Coronary artery (tissue), 2 donors: ENCODE measurements around the gene DYNC1I1.

Experiments
- DNase-seq: peaks from one replicate; pipeline ENCODE4 v3.0.0-alpha.2; 2017; ENCODE audit warnings: low spot score
- H3K27ac ChIP-seq, 2 donors: fragments of 200-600 bp; sonication (generic); one replicate each; pipeline ENCODE4 v1.5.1; 2016 to 2019
- H3K4me3 ChIP-seq: fragments of 200-600 bp; sonication (generic); 2 replicates; pipeline ENCODE4 v1.5.1; 2016; ENCODE audit warnings: mild to moderate bottlenecking, moderate library complexity
- TF ChIP-seq, protein P1 (sequence below): fragments of 200-600 bp; sonication (generic); IDR thresholded peaks from one replicate; pipeline ENCODE4 v1.5.1; 2019; ENCODE audit warnings: antibody characterized with exemption

Gene DYNC1I1

DNA sequence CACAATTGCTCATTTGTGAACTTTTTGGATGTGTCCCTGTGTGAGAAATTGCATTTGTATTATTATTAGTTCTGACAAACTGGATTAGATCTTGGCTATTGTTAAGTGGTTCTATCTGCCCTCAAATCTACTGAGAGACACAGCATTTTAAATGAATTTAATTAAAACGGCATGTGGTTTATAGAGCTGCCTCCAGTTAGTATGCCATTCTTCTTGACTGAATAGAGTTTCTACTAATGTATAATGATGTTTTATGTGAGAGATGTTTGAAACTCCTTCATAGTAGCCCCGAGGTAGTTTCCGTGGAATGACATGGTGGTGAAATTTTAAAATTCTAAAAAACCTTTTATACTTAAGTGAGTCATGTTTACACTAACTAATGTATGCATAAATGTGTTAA lies 110.9 kb downstream of the DYNC1I1 start:
- TF ChIP-seq, protein P1, sequence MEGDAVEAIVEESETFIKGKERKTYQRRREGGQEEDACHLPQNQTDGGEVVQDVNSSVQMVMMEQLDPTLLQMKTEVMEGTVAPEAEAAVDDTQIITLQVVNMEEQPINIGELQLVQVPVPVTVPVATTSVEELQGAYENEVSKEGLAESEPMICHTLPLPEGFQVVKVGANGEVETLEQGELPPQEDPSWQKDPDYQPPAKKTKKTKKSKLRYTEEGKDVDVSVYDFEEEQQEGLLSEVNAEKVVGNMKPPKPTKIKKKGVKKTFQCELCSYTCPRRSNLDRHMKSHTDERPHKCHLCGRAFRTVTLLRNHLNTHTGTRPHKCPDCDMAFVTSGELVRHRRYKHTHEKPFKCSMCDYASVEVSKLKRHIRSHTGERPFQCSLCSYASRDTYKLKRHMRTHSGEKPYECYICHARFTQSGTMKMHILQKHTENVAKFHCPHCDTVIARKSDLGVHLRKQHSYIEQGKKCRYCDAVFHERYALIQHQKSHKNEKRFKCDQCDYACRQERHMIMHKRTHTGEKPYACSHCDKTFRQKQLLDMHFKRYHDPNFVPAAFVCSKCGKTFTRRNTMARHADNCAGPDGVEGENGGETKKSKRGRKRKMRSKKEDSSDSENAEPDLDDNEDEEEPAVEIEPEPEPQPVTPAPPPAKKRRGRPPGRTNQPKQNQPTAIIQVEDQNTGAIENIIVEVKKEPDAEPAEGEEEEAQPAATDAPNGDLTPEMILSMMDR = no peak
- Histone ChIP-seq H3K4me3 (no peak overlapping the region), H3K27ac (no peak overlapping the region)
- DNase-seq = no peak

GRCh38 chr7:95886501-95887090 lies 114.2 kb downstream of the DYNC1I1 start:
- DNase-seq = no peak
- TF ChIP-seq, protein P1 = no peak
- Histone ChIP-seq H3K27ac (no peak overlapping the region), H3K4me3 (no peak overlapping the region)

DNA sequence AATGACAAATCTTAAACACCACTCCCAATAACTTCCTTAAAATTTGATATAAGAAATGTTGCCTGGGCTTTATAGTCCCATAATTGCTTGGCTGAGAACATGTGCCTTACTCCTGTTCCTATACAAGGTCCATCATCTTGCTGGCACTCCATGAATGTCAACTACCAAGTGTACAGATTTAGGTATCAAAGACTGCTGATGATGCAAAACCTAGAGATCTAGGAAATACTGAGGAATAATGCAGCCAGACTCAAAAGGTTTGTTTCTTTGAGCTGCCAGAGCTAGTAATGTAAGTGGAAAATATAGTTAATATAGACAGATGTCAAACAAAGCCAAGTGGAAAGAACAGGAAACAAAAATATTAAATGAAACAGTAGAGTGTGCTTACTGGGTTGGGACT lies 121.1 kb downstream of the DYNC1I1 start:
- TF ChIP-seq, protein P1 = no peak
- H3K27ac ChIP-seq = no peak overlapping the region
- DNase-seq = no peak
- H3K4me3 ChIP-seq = no peak overlapping the region

- no peak overlapping the region for H3K4me3 ChIP-seq
- DNase-seq = no peak
- H3K27ac ChIP-seq = no peak overlapping the region
- TF ChIP-seq, protein P1 = no peak
These were observed 125.3 kb downstream of the DYNC1I1 start for GRCh38 chr7:95897557-95898251.

DNA sequence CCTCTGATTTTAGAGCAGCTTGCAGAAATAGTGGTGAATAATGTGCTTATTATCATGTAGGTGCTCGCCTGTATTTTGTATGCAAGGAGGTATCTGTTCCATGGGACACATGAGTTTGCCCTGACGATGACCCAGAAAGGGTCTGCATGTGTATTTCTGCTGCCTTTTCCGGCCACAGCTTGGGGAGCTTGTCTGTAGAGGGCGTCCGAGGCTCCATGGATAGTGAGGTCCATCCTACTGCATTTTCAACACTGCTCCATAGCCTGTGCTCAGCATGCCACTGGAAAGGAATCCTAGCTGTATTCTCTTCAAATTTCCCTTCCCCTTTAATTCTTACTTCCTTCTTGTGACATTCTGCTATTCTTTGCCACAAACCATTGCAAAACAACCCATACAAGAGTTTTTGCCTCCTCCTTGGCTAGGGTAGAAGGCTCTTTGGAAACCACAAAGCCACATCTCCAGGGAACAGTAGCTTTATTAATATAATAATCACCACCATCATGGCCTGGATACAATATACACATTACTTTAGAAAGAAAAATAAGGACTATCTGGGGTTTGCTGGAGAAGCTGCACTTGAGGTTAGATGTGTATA lies 127.7 kb downstream of the DYNC1I1 start:
- no peak for DNase-seq
- H3K27ac ChIP-seq = no peak overlapping the region
- TF ChIP-seq, protein P1 = no peak
- H3K4me3 ChIP-seq = no peak overlapping the region

GRCh38 chr7:95901006-95901405 lies 128.7 kb downstream of the DYNC1I1 start:
- H3K4me3 ChIP-seq = no peak overlapping the region
- no peak for DNase-seq
- H3K27ac ChIP-seq = no peak overlapping the region
- TF ChIP-seq, protein P1 = no peak

- Histone ChIP-seq H3K27ac (no peak overlapping the region), H3K4me3 (no peak overlapping the region)
- TF ChIP-seq, protein P1 = no peak
- DNase-seq = no peak
These were observed 131.7 kb downstream of the DYNC1I1 start for GRCh38 chr7:95904099-95904498.
